WTC11 (cell line): ENCODE data around the gene MRPL55.

ENCODE experiments used
- ARID4B ChIP-seq: sonication (generic); formaldehyde crosslinking; IDR thresholded peaks from 2 replicates; pipeline ENCODE4 v1.8.0; 2023; ENCODE audit warnings: missing genetic modification reagents, mild to moderate bottlenecking, borderline replicate concordance
- HMGA2 ChIP-seq: fragments of 250-450 bp; sonication (Bioruptor Pico); IDR thresholded peaks from 2 replicates; pipeline ENCODE4 v1.4.0; 2021; ENCODE audit warnings: mild to moderate bottlenecking, moderate library complexity
- JUN ChIP-seq: sonication (generic); formaldehyde crosslinking; IDR thresholded peaks from 2 replicates; pipeline ENCODE4 v1.8.0; 2023; ENCODE audit warnings: mild to moderate bottlenecking, missing genetic modification reagents
- NR2C2 ChIP-seq: sonication (generic); formaldehyde crosslinking; IDR thresholded peaks from 2 replicates; pipeline ENCODE4 v1.8.0; 2022; ENCODE audit warnings: mild to moderate bottlenecking, missing genetic modification reagents
- ZNF512 ChIP-seq: sonication (generic); formaldehyde crosslinking; IDR thresholded peaks from 2 replicates; pipeline ENCODE4 v1.8.1; 2022; ENCODE audit warnings: missing genetic modification reagents, borderline replicate concordance
- TF ChIP-seq, protein P1 (sequence below): fragments of 200-600 bp; IDR thresholded peaks from 2 replicates; pipeline ENCODE4 v1.8.0; 2022; ENCODE audit warnings: antibody characterized with exemption
- TF ChIP-seq, protein P2 (sequence below): sonication (generic); formaldehyde crosslinking; IDR thresholded peaks from 2 replicates; pipeline ENCODE4 v1.8.1; 2023; ENCODE audit warnings: mild to moderate bottlenecking, missing genetic modification reagents, moderate library complexity

GRCh38 chr1:228150461-228151179 lies 41.5 kb upstream of the MRPL55 start:
- no peak for TF ChIP-seq ARID4B
- TF ChIP-seq JUN, result no peak
- no peak for TF ChIP-seq HMGA2 (CRISPR knock-in tag)
- no peak for TF ChIP-seq ZNF512 (CRISPR knock-in tag)
- TF ChIP-seq, protein P1, sequence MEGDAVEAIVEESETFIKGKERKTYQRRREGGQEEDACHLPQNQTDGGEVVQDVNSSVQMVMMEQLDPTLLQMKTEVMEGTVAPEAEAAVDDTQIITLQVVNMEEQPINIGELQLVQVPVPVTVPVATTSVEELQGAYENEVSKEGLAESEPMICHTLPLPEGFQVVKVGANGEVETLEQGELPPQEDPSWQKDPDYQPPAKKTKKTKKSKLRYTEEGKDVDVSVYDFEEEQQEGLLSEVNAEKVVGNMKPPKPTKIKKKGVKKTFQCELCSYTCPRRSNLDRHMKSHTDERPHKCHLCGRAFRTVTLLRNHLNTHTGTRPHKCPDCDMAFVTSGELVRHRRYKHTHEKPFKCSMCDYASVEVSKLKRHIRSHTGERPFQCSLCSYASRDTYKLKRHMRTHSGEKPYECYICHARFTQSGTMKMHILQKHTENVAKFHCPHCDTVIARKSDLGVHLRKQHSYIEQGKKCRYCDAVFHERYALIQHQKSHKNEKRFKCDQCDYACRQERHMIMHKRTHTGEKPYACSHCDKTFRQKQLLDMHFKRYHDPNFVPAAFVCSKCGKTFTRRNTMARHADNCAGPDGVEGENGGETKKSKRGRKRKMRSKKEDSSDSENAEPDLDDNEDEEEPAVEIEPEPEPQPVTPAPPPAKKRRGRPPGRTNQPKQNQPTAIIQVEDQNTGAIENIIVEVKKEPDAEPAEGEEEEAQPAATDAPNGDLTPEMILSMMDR, result no peak
- no peak for TF ChIP-seq NR2C2 (CRISPR knock-in tag)
- TF ChIP-seq, protein P2, sequence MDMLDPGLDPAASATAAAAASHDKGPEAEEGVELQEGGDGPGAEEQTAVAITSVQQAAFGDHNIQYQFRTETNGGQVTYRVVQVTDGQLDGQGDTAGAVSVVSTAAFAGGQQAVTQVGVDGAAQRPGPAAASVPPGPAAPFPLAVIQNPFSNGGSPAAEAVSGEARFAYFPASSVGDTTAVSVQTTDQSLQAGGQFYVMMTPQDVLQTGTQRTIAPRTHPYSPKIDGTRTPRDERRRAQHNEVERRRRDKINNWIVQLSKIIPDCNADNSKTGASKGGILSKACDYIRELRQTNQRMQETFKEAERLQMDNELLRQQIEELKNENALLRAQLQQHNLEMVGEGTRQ (CRISPR knock-in tag), result no peak
